Measurements from ENCODE around the gene KANSL3.

DNA sequence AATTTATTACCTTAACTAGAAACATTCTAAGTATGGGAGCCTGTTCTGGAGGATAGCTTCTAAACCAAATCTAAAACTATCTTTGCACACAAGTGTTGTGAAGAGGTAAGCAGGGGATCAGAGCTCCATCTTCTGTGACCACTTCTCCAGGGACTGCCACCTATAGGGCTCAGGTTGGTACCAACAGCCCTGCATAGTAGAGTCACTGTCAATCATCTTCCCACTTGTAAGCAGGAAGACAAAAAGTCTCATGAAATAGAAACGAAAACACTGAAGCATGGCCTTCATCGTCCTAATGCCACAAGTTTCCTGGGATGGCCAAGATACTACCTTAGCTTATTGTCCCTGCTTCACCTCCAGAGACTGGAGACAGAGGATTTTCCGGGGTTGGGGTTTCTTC is 43.8 kb downstream of the KANSL3 start:
- TF ChIP-seq, protein P1, sequence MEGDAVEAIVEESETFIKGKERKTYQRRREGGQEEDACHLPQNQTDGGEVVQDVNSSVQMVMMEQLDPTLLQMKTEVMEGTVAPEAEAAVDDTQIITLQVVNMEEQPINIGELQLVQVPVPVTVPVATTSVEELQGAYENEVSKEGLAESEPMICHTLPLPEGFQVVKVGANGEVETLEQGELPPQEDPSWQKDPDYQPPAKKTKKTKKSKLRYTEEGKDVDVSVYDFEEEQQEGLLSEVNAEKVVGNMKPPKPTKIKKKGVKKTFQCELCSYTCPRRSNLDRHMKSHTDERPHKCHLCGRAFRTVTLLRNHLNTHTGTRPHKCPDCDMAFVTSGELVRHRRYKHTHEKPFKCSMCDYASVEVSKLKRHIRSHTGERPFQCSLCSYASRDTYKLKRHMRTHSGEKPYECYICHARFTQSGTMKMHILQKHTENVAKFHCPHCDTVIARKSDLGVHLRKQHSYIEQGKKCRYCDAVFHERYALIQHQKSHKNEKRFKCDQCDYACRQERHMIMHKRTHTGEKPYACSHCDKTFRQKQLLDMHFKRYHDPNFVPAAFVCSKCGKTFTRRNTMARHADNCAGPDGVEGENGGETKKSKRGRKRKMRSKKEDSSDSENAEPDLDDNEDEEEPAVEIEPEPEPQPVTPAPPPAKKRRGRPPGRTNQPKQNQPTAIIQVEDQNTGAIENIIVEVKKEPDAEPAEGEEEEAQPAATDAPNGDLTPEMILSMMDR (IDR thresholded peaks at IDR 0.05) = no peak
- no peak for TF ChIP-seq POLR2A (IDR thresholded peaks at IDR 0.05)
- no peak for TF ChIP-seq POLR2AphosphoS5 (IDR thresholded peaks at IDR 0.05)
- TF ChIP-seq EP300 (IDR thresholded peaks at IDR 0.05) = no peak
